ENCODE measurements around the gene HLCS.
"Not testable (repeated sequence)": the region's sequence is repeated elsewhere in the genome, so short reads cannot be mapped to it uniquely, and the experiment has no call there.

HLCS gene

GRCh38 chr21:37001441-37001840, 35.0 kb upstream of the HLCS start:
- H3K4me3 ChIP-seq (ENCODE audit: low read length): no peak overlapping the region
- no peak for TF ChIP-seq CTCF (IDR thresholded peaks at IDR 0.05; ENCODE audit: insufficient read depth, low read depth, low read length, missing control alignments)
- no peak for DNase-seq (ENCODE audit: low read depth)

- peak; percentile 10 for TF ChIP-seq CTCF (IDR thresholded peaks at IDR 0.05; ENCODE audit: insufficient read depth, low read depth, low read length, missing control alignments)
- no peak overlapping the region for H3K4me3 ChIP-seq (ENCODE audit: low read length)
- DNase-seq (ENCODE audit: low read depth): no peak
Observed at GRCh38 chr21:37000381-37000780, 33.9 kb upstream of the HLCS start.

GRCh38 chr21:36999131-36999898, 32.8 kb upstream of the HLCS start:
- no peak for TF ChIP-seq CTCF (IDR thresholded peaks at IDR 0.05; ENCODE audit: insufficient read depth, low read depth, low read length, missing control alignments)
- DNase-seq (ENCODE audit: low read depth): no peak
- H3K4me3 ChIP-seq (ENCODE audit: low read length): no peak overlapping the region

GRCh38 chr21:36995285-36995684, 28.8 kb upstream of the HLCS start:
- H3K4me3 ChIP-seq (ENCODE audit: low read length); DNase-seq (ENCODE audit: low read depth): not testable (repeated sequence)

GRCh38 chr21:36994501-36995158, 28.2 kb upstream of the HLCS start:
- no peak for TF ChIP-seq CTCF (IDR thresholded peaks at IDR 0.05; ENCODE audit: insufficient read depth, low read depth, low read length, missing control alignments)
- H3K4me3 ChIP-seq (ENCODE audit: low read length): peak overlapping the region; percentile 21
- DNase-seq (ENCODE audit: low read depth): peak; percentile 36

GRCh38 chr21:36992671-36993070, 26.2 kb upstream of the HLCS start:
- H3K4me3 ChIP-seq (ENCODE audit: low read length): no peak overlapping the region
- no peak for DNase-seq (ENCODE audit: low read depth)
- no peak for TF ChIP-seq CTCF (IDR thresholded peaks at IDR 0.05; ENCODE audit: insufficient read depth, low read depth, low read length, missing control alignments)

- DNase-seq (ENCODE audit: low read depth): no peak
- peak overlapping the region; percentile 52 for H3K4me3 ChIP-seq (ENCODE audit: low read length)
- no peak for TF ChIP-seq CTCF (IDR thresholded peaks at IDR 0.05; ENCODE audit: insufficient read depth, low read depth, low read length, missing control alignments)
Observed at GRCh38 chr21:36990508-36991205, 24.2 kb upstream of the HLCS start.

Data from epithelial cell of esophagus (primary cell).